Suprapubic skin (tissue), 4 donors: ENCODE data around the gene RTKN. TPM values are rescaled to one million over a fixed set of nuclear protein-coding genes. Genes with fewer than 3 reads are reported as not detected.
"Not testable (repeated sequence)": the region's sequence is repeated elsewhere in the genome, so short reads cannot be mapped to it uniquely, and the experiment has no call there.

Experiments used
- DNase-seq, 2 donors: peaks; one replicate each; pipeline ENCODE4 v3.0.0-alpha.2; 2019; ENCODE audit warnings: low spot score in 2 of 2
- H3K27ac ChIP-seq: fragments of 200-600 bp; sonication (generic); one replicate; pipeline ENCODE4 v1.5.1; 2019
- H3K27me3 ChIP-seq: fragments of 200-600 bp; sonication (generic); one replicate; pipeline ENCODE4 v1.5.1; 2019
- H3K36me3 ChIP-seq: fragments of 200-600 bp; sonication (generic); one replicate; pipeline ENCODE4 v1.5.1; 2019
- H3K4me1 ChIP-seq: fragments of 200-600 bp; sonication (generic); one replicate; pipeline ENCODE4 v1.5.1; 2019
- H3K4me3 ChIP-seq: fragments of 200-600 bp; sonication (generic); one replicate; pipeline ENCODE4 v1.5.1; 2019; ENCODE audit warnings: mild to moderate bottlenecking
- H3K9me3 ChIP-seq: fragments of 200-600 bp; sonication (generic); one replicate; pipeline ENCODE4 v1.5.1; 2019
- CTCF ChIP-seq, 2 donors: fragments of 200-600 bp in 1 of 2; fragments of 450-650 bp in 1 of 2; sonication (generic) in 1 of 2; IDR thresholded peaks; one replicate each; pipeline ENCODE4 v1.5.1; 2016 to 2019; ENCODE audit warnings: antibody characterized with exemption in 2 of 2, mild to moderate bottlenecking in 1 of 2, moderate library complexity in 1 of 2
- EP300 ChIP-seq: sonication (generic); formaldehyde crosslinking; IDR thresholded peaks from one replicate; pipeline ENCODE4 v1.6.1; 2017; ENCODE audit warnings: antibody characterized with exemption
- POLR2A ChIP-seq, 2 donors: fragments of 450-650 bp; IDR thresholded peaks; one replicate each; pipeline ENCODE4 v1.6.1; 2017; ENCODE audit warnings: antibody characterized with exemption in 2 of 2, mild to moderate bottlenecking in 2 of 2, moderate library complexity in 2 of 2
- POLR2AphosphoS5 ChIP-seq, 3 donors: sonication (generic); formaldehyde crosslinking; IDR thresholded peaks; one replicate each; pipeline ENCODE4 v1.6.1; 2017; ENCODE audit warnings: antibody characterized with exemption in 3 of 3
- WGBS: methylation state at CpG from one replicate; pipeline ENCODE4 v1.1.5; 2018; 5-methylcytosine and 5-hydroxymethylcytosine counted together
- total RNA-seq, 4 donors: library from RNA; depleted of rRNA; stranded (reverse); fragments of >200 nt; gene quantifications; one replicate each; pipeline ENCODE4 v1.1.0, GENCODE V29; 2016

RTKN gene
- total RNA-seq, 4 donors from 2014 or later: 48.2 to 63.1 (median 56.7) TPM

DNA sequence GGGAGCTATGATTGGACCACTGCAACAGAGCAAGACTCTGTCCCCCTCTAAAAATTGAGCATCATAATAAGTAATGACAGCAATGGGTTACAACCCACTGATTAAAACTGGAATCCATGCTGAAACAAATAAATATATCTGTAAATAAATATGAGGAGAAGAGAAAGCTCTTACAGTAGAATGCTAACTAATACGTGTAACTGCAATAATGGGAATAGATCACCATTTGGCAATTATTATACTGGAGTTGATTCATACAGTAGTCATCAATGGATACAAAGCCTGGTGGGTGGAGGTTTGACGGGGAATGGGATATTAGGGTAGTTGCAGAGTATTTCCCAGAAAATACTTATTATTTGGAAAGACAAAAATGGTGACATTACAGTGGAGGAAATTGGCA, 7.0 kb upstream of the RTKN start:
- WGBS: 76% methylated on average over 2 of the region's 2 CpGs
- DNase-seq: no peak
- Histone ChIP-seq H3K4me1 (no peaks in the 10 kb centered on the region), H3K27ac (no peak overlapping the region), H3K36me3 (no peaks in the 10 kb centered on the region), H3K4me3 (no peak overlapping the region), H3K9me3 (no peaks in the 10 kb centered on the region), H3K27me3 (no peaks in the 10 kb centered on the region)
- TF ChIP-seq POLR2A (IDR thresholded peaks at IDR 0.05) (no peak), CTCF (IDR thresholded peaks at IDR 0.05) (no peak), EP300 (no peak), POLR2AphosphoS5 (IDR thresholded peaks at IDR 0.05) (no peak)

DNA sequence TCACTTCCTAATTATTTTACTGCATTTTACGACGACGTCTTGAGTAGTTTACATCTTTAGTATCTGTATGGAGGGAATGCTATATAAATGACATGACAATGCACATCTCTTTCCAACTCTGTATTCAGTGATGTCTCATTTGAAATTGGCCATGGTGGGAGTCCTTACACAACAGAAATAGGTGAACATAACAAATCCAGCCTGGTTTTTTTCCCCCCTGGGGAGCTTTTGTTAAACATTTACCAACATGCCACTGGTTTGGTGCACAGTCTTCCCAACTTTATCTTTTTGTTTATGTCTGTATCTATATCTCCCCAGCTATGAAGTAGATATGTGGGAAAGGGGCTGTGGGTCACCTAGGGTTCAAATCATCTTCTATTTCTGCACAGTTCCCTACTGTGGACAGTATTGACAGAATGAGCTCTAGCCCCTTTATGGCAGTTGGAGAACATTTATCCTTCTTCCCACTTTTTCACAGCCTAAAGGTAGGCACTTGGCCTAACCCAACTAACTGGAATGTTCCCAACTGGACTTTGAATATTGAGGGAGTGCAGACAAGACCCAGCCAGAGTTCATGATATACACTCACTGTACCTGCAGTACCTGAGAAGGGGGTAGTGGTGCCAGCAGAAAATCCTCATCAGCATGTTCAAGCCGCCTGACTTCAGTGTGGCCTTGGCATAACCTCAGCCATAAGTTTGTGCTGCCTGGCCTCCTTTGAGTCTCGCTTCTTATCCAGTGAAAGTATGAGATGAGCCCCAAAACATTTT, 5.7 kb upstream of the RTKN start:
- DNase-seq: no peak
- TF ChIP-seq EP300 (no peak), CTCF (IDR thresholded peaks at IDR 0.05) (no peak), POLR2AphosphoS5 (IDR thresholded peaks at IDR 0.05) (no peak), POLR2A (IDR thresholded peaks at IDR 0.05) (no peak)
- WGBS: 93% methylated on average over 5 of the region's 5 CpGs
- Histone ChIP-seq H3K27ac (no peak overlapping the region), H3K4me3 (no peak overlapping the region), H3K36me3 (no peaks in the 10 kb centered on the region), H3K4me1 (no peaks in the 10 kb centered on the region), H3K27me3 (no peaks in the 10 kb centered on the region), H3K9me3 (no peaks in the 10 kb centered on the region)

GRCh38 chr2:74444498-74445318, 3.0 kb upstream of the RTKN start:
- Histone ChIP-seq H3K4me1 (peaks cover 23% of the 10 kb centered on the region), H3K9me3 (no peaks in the 10 kb centered on the region), H3K36me3 (no peaks in the 10 kb centered on the region), H3K27me3 (no peaks in the 10 kb centered on the region), H3K27ac (no peak overlapping the region), H3K4me3 (no peak overlapping the region)
- no peak for DNase-seq
- TF ChIP-seq POLR2AphosphoS5 (IDR thresholded peaks at IDR 0.05) (no peak), CTCF (IDR thresholded peaks at IDR 0.05) (no peak)
- WGBS: 37% methylated on average over 5 of the region's 5 CpGs

GRCh38 chr2:74442483-74443297, 953 bp upstream of the RTKN start:
- peaks cover 32% of the 10 kb centered on the region for H3K4me1 ChIP-seq
- not testable (repeated sequence) for H3K27me3 ChIP-seq, H3K36me3 ChIP-seq, H3K9me3 ChIP-seq
- peak in 1 of 2 donors; percentile 55 for DNase-seq
- peak overlapping the region; percentile 65 for H3K4me3 ChIP-seq
- WGBS: 84% methylated on average over 16 of the region's 16 CpGs
- H3K27ac ChIP-seq: peak overlapping the region; percentile 84

DNA sequence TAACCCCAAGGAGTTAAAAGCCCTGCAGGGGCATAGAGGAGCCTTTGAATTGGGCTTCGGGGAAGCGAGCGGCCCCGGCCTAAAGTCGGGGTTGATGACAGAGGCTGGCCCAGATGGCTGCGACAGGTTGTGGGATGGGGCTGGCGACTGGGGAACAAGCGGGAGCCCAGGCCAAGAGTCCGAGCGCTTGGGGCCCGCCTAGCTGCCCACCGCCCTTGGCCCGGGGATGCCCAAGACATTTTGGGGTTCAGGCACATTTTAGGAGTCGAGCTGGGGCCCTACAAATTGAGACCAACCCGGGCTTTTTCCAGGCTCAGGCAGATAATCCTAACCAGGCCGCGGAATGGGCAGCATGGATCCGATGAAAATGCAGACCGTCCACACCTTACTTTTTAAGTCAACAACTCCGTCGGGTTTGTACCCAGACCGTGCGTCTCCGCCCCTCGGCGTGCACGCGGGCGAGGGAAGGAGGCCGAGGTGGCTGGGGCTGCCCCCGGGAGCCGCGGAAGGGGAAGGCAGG, 507 bp downstream of the RTKN start:
- Histone ChIP-seq H3K27ac (peak overlapping the region; percentile 84), H3K36me3 (no peaks in the 10 kb centered on the region), H3K27me3 (no peaks in the 10 kb centered on the region), H3K4me3 (peak overlapping the region; percentile 65), H3K4me1 (peaks cover 32% of the 10 kb centered on the region), H3K9me3 (no peaks in the 10 kb centered on the region)
- TF ChIP-seq POLR2AphosphoS5 (IDR thresholded peaks at IDR 0.05) (no peak), POLR2A (IDR thresholded peaks at IDR 0.05) (no peak), EP300 (no peak), CTCF (IDR thresholded peaks at IDR 0.05) (no peak)
- DNase-seq: peak in 1 of 2 donors; percentile 74
- 28% methylated on average over 6 of the region's 33 CpGs for WGBS
